IMR-90 (cell line): ENCODE measurements around the gene CAPN9.

Source experiments
- POLR2A ChIP-seq: IDR thresholded peaks from 2 replicates; pipeline ENCODE4 v1.6.1; 2012; ENCODE audit warnings: mild to moderate bottlenecking, low read depth, low read length
- RFX5 ChIP-seq: IDR thresholded peaks from 2 replicates; pipeline ENCODE4 v1.8.0; 2012; ENCODE audit warnings: low read depth, mild to moderate bottlenecking, low read length, moderate library complexity

DNA sequence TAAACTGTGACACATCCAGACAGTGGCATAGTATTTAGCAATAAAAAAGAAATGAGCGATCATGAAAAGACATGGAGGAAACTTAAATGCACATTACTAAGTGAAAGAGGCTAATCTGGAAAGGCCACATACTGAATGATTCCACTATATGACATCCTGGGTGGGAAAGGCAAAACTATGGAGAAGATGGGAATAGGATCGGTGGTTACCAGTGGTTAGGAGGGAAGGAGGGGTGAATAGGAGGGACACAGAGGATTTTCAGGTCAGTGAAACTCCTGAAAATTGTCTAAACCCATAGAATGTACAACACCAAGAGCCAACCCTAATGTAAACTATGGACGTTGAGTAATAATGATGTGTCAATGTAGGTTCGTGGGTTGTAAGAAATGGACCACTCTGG is 47.1 kb upstream of the CAPN9 start:
- TF ChIP-seq POLR2A (no peak), RFX5 (no peak)
